ENCODE measurements around the gene CD46.

CD46 gene

DNA sequence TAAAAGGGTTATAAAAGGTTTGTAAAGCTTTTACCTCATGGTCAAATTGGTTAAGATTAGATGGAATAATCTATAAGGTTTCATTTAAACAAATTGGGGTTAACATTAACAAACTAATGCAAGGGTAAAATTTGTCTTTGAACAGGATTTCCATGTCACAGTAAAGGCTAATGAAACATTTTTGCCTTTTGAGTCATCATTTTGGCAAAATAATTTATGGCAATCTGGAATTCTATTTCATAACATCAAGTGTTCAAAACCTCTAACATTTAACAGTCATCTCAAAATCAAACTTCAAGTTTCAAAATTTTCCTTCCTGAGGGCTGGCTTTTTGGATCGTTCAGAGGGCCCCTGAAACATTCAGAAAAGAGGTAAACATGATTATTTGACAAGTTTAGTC lies 6.6 kb upstream of the CD46 start:
- TF ChIP-seq TAF1 (IDR thresholded peaks at IDR 0.05; ENCODE audit: borderline replicate concordance, insufficient read depth, low read length) = no peak
- no peak for TF ChIP-seq POLR2AphosphoS5 (IDR thresholded peaks at IDR 0.05; ENCODE audit: low read depth, low read length)
- TF ChIP-seq SIN3A (IDR thresholded peaks at IDR 0.05; ENCODE audit: borderline replicate concordance, insufficient read depth, low read length) = no peak
- TF ChIP-seq FOXP2 (optimal IDR thresholded peaks at IDR 0.05; ENCODE audit: borderline replicate concordance, extremely low read depth, extremely low read length, insufficient read depth) = no peak

DNA sequence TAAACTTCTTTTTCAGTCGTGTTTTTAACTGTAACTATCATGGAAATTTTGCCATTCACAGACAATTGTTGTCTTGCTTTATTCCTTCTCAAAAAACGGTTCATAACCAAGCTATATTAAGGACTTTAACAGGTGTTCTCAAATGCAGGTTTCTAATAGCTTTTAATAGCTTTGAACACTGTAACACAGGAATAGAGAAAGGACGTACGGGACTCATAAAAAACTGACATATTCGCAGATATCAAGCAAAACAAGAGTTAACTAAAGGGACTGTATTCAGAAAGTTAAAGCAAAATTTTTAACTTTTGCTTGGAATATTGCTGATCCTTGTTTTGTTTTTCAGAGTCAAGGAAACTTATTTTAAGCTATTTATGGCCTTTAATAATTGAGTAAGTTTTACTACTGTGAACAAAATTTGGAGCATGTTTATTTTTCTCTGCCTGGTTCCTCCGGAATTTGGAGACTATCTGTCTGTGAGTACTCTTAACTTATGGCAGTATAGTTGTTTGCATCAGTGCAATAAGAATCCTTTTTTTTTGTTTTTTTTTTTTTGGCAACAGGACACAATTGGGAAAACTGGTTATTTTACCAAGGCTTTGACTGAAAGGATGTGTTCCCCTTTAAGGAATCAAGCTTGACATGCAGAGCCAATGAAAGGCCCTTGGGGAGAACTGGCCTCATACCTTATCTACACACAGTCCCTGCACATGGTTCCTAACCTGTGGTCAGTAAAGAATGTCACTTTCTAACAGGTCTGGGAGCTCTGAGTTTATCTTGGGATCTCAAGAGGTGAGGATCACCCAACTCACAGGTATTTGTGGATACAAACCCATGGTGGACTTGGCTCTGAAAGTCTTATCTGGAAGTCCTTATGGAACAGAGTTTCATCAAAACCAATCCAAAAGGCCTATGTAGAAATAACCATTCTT lies 5.8 kb upstream of the CD46 start:
- TF ChIP-seq POLR2AphosphoS5 (IDR thresholded peaks at IDR 0.05; ENCODE audit: low read depth, low read length) (no peak), FOXP2 (optimal IDR thresholded peaks at IDR 0.05; ENCODE audit: borderline replicate concordance, extremely low read depth, extremely low read length, insufficient read depth) (no peak), SIN3A (IDR thresholded peaks at IDR 0.05; ENCODE audit: borderline replicate concordance, insufficient read depth, low read length) (no peak), TAF1 (IDR thresholded peaks at IDR 0.05; ENCODE audit: borderline replicate concordance, insufficient read depth, low read length) (no peak)
- TF ChIP-seq, protein P1, sequence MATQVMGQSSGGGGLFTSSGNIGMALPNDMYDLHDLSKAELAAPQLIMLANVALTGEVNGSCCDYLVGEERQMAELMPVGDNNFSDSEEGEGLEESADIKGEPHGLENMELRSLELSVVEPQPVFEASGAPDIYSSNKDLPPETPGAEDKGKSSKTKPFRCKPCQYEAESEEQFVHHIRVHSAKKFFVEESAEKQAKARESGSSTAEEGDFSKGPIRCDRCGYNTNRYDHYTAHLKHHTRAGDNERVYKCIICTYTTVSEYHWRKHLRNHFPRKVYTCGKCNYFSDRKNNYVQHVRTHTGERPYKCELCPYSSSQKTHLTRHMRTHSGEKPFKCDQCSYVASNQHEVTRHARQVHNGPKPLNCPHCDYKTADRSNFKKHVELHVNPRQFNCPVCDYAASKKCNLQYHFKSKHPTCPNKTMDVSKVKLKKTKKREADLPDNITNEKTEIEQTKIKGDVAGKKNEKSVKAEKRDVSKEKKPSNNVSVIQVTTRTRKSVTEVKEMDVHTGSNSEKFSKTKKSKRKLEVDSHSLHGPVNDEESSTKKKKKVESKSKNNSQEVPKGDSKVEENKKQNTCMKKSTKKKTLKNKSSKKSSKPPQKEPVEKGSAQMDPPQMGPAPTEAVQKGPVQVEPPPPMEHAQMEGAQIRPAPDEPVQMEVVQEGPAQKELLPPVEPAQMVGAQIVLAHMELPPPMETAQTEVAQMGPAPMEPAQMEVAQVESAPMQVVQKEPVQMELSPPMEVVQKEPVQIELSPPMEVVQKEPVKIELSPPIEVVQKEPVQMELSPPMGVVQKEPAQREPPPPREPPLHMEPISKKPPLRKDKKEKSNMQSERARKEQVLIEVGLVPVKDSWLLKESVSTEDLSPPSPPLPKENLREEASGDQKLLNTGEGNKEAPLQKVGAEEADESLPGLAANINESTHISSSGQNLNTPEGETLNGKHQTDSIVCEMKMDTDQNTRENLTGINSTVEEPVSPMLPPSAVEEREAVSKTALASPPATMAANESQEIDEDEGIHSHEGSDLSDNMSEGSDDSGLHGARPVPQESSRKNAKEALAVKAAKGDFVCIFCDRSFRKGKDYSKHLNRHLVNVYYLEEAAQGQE (IDR thresholded peaks at IDR 0.05; ENCODE audit: insufficient read depth in 1 of 2, low read depth in 2 of 2, low read length in 2 of 2) = no peak

DNA sequence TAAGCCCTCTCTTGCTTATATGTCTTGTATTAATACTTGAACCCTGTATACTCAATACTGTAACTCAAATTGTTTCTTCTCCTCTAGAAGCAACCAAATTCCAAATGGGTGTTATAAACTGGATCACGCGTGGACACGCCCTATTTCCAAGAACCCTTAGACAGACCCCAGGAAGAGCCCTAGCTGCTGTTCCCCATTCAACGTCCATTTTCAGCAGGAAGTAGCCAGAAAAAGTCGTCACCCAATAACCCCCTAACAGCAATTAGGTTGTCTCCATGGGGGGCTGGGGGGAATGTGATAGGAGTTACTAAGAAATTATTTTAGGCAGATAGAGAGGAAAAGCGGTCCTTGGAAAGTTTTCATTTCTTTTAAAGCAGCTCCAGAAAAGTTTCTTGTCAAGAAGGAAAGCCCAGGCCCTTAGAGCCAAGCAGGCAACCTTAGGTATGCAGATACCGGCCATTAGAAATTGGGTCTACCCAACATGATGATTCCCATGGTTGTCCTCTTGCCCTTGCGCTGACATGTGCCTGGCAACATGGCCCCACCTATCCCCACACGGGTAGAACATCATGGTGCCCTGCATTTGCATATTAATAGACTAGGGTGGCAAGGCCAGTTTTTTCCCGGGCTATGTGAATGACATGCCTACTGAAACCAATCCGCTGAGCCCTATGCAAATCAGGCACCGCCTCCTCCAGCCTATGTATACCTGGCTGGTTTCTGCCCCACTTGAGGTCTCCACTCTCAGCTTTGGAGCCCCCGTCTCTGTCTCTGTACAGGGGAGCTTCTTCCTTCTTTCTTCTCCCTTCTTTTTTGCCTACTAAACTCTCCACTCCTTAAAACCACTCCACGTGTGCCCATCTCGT lies 4.0 kb upstream of the CD46 start:
- no peak for TF ChIP-seq FOXP2 (optimal IDR thresholded peaks at IDR 0.05; ENCODE audit: borderline replicate concordance, extremely low read depth, extremely low read length, insufficient read depth)
- no peak for TF ChIP-seq TAF1 (IDR thresholded peaks at IDR 0.05; ENCODE audit: borderline replicate concordance, insufficient read depth, low read length)
- no peak for TF ChIP-seq POLR2AphosphoS5 (IDR thresholded peaks at IDR 0.05; ENCODE audit: low read depth, low read length)
- TF ChIP-seq, protein P1 (IDR thresholded peaks at IDR 0.05; ENCODE audit: insufficient read depth in 1 of 2, low read depth in 2 of 2, low read length in 2 of 2) = no peak
- no peak for TF ChIP-seq SIN3A (IDR thresholded peaks at IDR 0.05; ENCODE audit: borderline replicate concordance, insufficient read depth, low read length)

DNA sequence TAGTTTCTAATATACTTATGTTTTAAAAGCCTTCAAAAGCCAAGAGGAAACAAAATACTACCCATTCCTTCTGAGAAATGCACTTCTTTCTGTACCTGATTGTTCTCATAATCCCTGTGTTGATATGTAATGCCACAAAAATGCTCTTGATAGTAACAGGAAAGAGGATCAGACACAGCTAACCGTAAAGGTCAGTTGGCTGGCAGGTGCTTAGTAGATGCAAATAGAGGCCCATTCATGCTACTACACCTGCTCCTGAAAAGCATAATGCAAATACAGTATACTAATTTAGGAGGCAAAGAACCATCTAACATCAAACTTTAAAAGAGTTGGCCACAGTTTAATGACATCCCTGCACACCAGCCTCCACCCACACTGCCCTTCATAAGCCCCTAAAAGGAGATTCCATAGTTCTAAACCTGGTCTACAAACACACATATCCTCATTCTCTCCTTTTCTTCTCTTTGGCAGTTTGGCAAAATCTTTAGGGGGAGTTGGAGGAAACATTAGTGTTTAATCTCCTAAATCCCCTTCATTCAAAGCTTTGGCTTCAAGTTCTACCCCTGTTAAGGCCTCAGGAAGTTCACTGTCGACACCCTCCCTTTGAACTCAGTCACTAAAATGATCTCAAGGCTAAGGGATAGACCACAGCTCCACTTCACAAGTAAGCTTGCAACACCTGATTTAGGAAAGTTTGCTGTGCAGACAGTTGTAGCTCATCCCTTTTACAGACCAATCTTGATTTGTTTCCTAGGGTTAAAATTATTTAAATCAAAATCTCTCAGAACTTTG lies 2.9 kb upstream of the CD46 start:
- no peak for TF ChIP-seq FOXP2 (optimal IDR thresholded peaks at IDR 0.05; ENCODE audit: borderline replicate concordance, extremely low read depth, extremely low read length, insufficient read depth)
- no peak for TF ChIP-seq TAF1 (IDR thresholded peaks at IDR 0.05; ENCODE audit: borderline replicate concordance, insufficient read depth, low read length)
- TF ChIP-seq POLR2AphosphoS5 (IDR thresholded peaks at IDR 0.05; ENCODE audit: low read depth, low read length) = no peak
- TF ChIP-seq, protein P1 (IDR thresholded peaks at IDR 0.05; ENCODE audit: insufficient read depth in 1 of 2, low read depth in 2 of 2, low read length in 2 of 2) = no peak
- no peak for TF ChIP-seq SIN3A (IDR thresholded peaks at IDR 0.05; ENCODE audit: borderline replicate concordance, insufficient read depth, low read length)
